Daoy (cell line): ENCODE measurements around the gene EXD3. TPM values are rescaled to one million over a fixed set of nuclear protein-coding genes. Genes with fewer than 3 reads are reported as not detected.
A peak's percentile ranks its signal among the peaks of the same experiment; 100 is the strongest.

Experiments used
- DNase-seq: peaks from one replicate; pipeline ENCODE4 v3.0.0-alpha.2; 2015; ENCODE audit warnings: low read depth
- total RNA-seq: library from RNA; depleted of rRNA; stranded (reverse); fragments of >200 nt; shearing (Covaris generic); gene quantifications from 2 replicates; pipeline ENCODE4 v1.2.3, GENCODE V29; 2014

EXD3 gene
- total RNA-seq, 1 experiment from 2014 or later = 2.3 TPM

GRCh38 chr9:137411260-137411644 lies 11.7 kb downstream of the EXD3 start:
- DNase-seq = peak; percentile 77

GRCh38 chr9:137410891-137411249 lies 12.1 kb downstream of the EXD3 start:
- DNase-seq = no peak

- peak; percentile 34 for DNase-seq
Observed at GRCh38 chr9:137410236-137410890, 12.6 kb downstream of the EXD3 start.

- DNase-seq = no peak
Observed at GRCh38 chr9:137409515-137409914, 13.4 kb downstream of the EXD3 start.

- no peak for DNase-seq
Observed at GRCh38 chr9:137408651-137409405, 14.1 kb downstream of the EXD3 start.

- DNase-seq = no peak
Observed at GRCh38 chr9:137407590-137408300, 15.2 kb downstream of the EXD3 start.

- DNase-seq = peak; percentile 85
Observed at GRCh38 chr9:137406876-137407589, 15.9 kb downstream of the EXD3 start.

GRCh38 chr9:137406085-137406760 lies 16.7 kb downstream of the EXD3 start:
- DNase-seq = no peak

- no peak for DNase-seq
Observed at GRCh38 chr9:137405677-137406081, 17.3 kb downstream of the EXD3 start.

GRCh38 chr9:137404961-137405567 lies 17.9 kb downstream of the EXD3 start:
- no peak for DNase-seq

- no peak for DNase-seq
Observed at GRCh38 chr9:137403269-137403668, 19.7 kb downstream of the EXD3 start.

GRCh38 chr9:137402746-137403145 lies 20.2 kb downstream of the EXD3 start:
- DNase-seq = no peak

GRCh38 chr9:137398561-137399468 lies 24.1 kb downstream of the EXD3 start:
- no peak for DNase-seq

GRCh38 chr9:137397675-137398423 lies 25.1 kb downstream of the EXD3 start:
- no peak for DNase-seq

- no peak for DNase-seq
Observed at GRCh38 chr9:137396634-137397367, 26.2 kb downstream of the EXD3 start.

- peak; percentile 45 for DNase-seq
Observed at GRCh38 chr9:137396227-137396626, 26.7 kb downstream of the EXD3 start.

- no peak for DNase-seq
Observed at GRCh38 chr9:137395666-137396010, 27.3 kb downstream of the EXD3 start.

GRCh38 chr9:137394866-137395665 lies 27.9 kb downstream of the EXD3 start:
- no peak for DNase-seq
